Measurements from ENCODE around the gene PKNOX2.

Gene PKNOX2

GRCh38 chr11:125331357-125332035, 166.9 kb downstream of the PKNOX2 start:
- peaks cover 36% of the 10 kb centered on the region for H3K27me3 ChIP-seq (ENCODE audit: insufficient read depth, low read length, poor library complexity)
- no peaks in the 10 kb centered on the region for H3K9me3 ChIP-seq (ENCODE audit: insufficient read depth, low read length, severe bottlenecking)
- H3K36me3 ChIP-seq (ENCODE audit: insufficient read depth, low read length) = no peaks in the 10 kb centered on the region
- no peak overlapping the region for H3K27ac ChIP-seq (ENCODE audit: low read length)
- H3K4me1 ChIP-seq (ENCODE audit: insufficient read depth, low read length) = no peaks in the 10 kb centered on the region
- H3K4me3 ChIP-seq (ENCODE audit: low read depth in 1 of 2, low read length in 2 of 2) = no peak overlapping the region
- ATAC-seq (ENCODE audit: insufficient read depth, low read depth) (no peak), DNase-seq (no peak)
- H3K9ac ChIP-seq (ENCODE audit: low read depth, low read length) = no peak overlapping the region
- no peak for TF ChIP-seq CTCF (IDR thresholded peaks at IDR 0.05; ENCODE audit: borderline replicate concordance, extremely low read depth, low read length, poor library complexity, severe bottlenecking)
- no peak for TF ChIP-seq EZH2 (IDR thresholded peaks at IDR 0.05; ENCODE audit: borderline replicate concordance, low read depth, low read length, severe bottlenecking)
- no peaks in the 10 kb centered on the region for H3K79me2 ChIP-seq (ENCODE audit: insufficient read depth, low read length)
- no peak overlapping the region for H3K4me2 ChIP-seq (ENCODE audit: insufficient read depth, low read length)
- H4K20me1 ChIP-seq (ENCODE audit: insufficient read depth, low read length) = 0 out of 2 replicates have a peak, but pooled peaks cover 2% of the 10 kb centered on the region
- H2AFZ ChIP-seq (ENCODE audit: low read depth, low read length) = no peak overlapping the region

GRCh38 chr11:125332821-125333220, 168.3 kb downstream of the PKNOX2 start:
- TF ChIP-seq CTCF (IDR thresholded peaks at IDR 0.05; ENCODE audit: borderline replicate concordance, extremely low read depth, low read length, poor library complexity, severe bottlenecking) = no peak
- no peak for TF ChIP-seq EZH2 (IDR thresholded peaks at IDR 0.05; ENCODE audit: borderline replicate concordance, low read depth, low read length, severe bottlenecking)
- ATAC-seq (ENCODE audit: insufficient read depth, low read depth) = no peak
- Histone ChIP-seq H3K4me2 (ENCODE audit: insufficient read depth, low read length) (no peak overlapping the region), H3K9me3 (ENCODE audit: insufficient read depth, low read length, severe bottlenecking) (no peaks in the 10 kb centered on the region), H2AFZ (ENCODE audit: low read depth, low read length) (no peak overlapping the region), H3K79me2 (ENCODE audit: insufficient read depth, low read length) (no peaks in the 10 kb centered on the region), H4K20me1 (ENCODE audit: insufficient read depth, low read length) (0 out of 2 replicates have a peak, but pooled peaks cover 2% of the 10 kb centered on the region), H3K27me3 (ENCODE audit: insufficient read depth, low read length, poor library complexity) (peaks cover 32% of the 10 kb centered on the region), H3K9ac (ENCODE audit: low read depth, low read length) (no peak overlapping the region), H3K27ac (ENCODE audit: low read length) (no peak overlapping the region), H3K4me1 (ENCODE audit: insufficient read depth, low read length) (no peaks in the 10 kb centered on the region), H3K4me3 (ENCODE audit: low read depth in 1 of 2, low read length in 2 of 2) (no peak overlapping the region), H3K36me3 (ENCODE audit: insufficient read depth, low read length) (no peaks in the 10 kb centered on the region)
- no peak for DNase-seq

- Histone ChIP-seq H2AFZ (ENCODE audit: low read depth, low read length) (no peak overlapping the region), H3K27ac (ENCODE audit: low read length) (no peak overlapping the region), H3K27me3 (ENCODE audit: insufficient read depth, low read length, poor library complexity) (peaks cover 32% of the 10 kb centered on the region), H3K4me1 (ENCODE audit: insufficient read depth, low read length) (no peaks in the 10 kb centered on the region), H3K4me3 (ENCODE audit: low read depth in 1 of 2, low read length in 2 of 2) (no peak overlapping the region), H3K9ac (ENCODE audit: low read depth, low read length) (no peak overlapping the region), H3K79me2 (ENCODE audit: insufficient read depth, low read length) (no peaks in the 10 kb centered on the region), H3K4me2 (ENCODE audit: insufficient read depth, low read length) (no peak overlapping the region), H4K20me1 (ENCODE audit: insufficient read depth, low read length) (0 out of 2 replicates have a peak, but pooled peaks cover 2% of the 10 kb centered on the region), H3K36me3 (ENCODE audit: insufficient read depth, low read length) (no peaks in the 10 kb centered on the region), H3K9me3 (ENCODE audit: insufficient read depth, low read length, severe bottlenecking) (no peaks in the 10 kb centered on the region)
- no peak for ATAC-seq (ENCODE audit: insufficient read depth, low read depth)
- TF ChIP-seq EZH2 (IDR thresholded peaks at IDR 0.05; ENCODE audit: borderline replicate concordance, low read depth, low read length, severe bottlenecking) (no peak), CTCF (IDR thresholded peaks at IDR 0.05; ENCODE audit: borderline replicate concordance, extremely low read depth, low read length, poor library complexity, severe bottlenecking) (no peak)
- no peak for DNase-seq
These were observed 169.0 kb downstream of the PKNOX2 start for GRCh38 chr11:125333354-125334073.
